Large intestine (tissue), 3 donors: ENCODE data around the gene TMEM120B. TPM values are rescaled to one million over a fixed set of nuclear protein-coding genes. Genes with fewer than 3 reads are reported as not detected.
"Not testable (repeated sequence)": the region's sequence is repeated elsewhere in the genome, so short reads cannot be mapped to it uniquely, and the experiment has no call there.

Experiments used
- DNase-seq, 2 donors: peaks; one replicate each; pipeline versions ENCODE4 v3.0.0 to v3.0.0-alpha.2; 2013
- H3K27ac ChIP-seq: one replicate; pipeline ENCODE4 v1.5.1; 2013; ENCODE audit warnings: low read length
- H3K27me3 ChIP-seq: 2 replicates; pipeline ENCODE4 v1.6.1; 2013; ENCODE audit warnings: low read length; ENCODE audit not compliant: control insufficient read depth, insufficient read depth
- H3K36me3 ChIP-seq: 2 replicates; pipeline ENCODE4 v1.6.1; 2013; ENCODE audit warnings: low read length; ENCODE audit not compliant: control insufficient read depth, insufficient read depth
- H3K4me1 ChIP-seq: one replicate; pipeline ENCODE4 v1.6.1; 2013; ENCODE audit warnings: low read length; ENCODE audit not compliant: control insufficient read depth, insufficient read depth
- H3K4me3 ChIP-seq: one replicate; pipeline ENCODE4 v1.5.1; 2013; ENCODE audit warnings: low read length
- H3K9me3 ChIP-seq: one replicate; pipeline ENCODE4 v1.6.1; 2013; ENCODE audit warnings: mild to moderate bottlenecking, low read depth, low read length, moderate library complexity; ENCODE audit not compliant: control insufficient read depth
- WGBS: methylation state at CpG from one replicate; pipeline ENCODE4 v1.1.5; 2013; ENCODE audit warnings: low lambda C conversion rate; ENCODE audit not compliant: insufficient coverage; 5-methylcytosine and 5-hydroxymethylcytosine counted together
- polyA plus RNA-seq: library from polyadenylated mRNA; unstranded; fragments of 120-200 nt; gene quantifications from one replicate; pipeline ENCODE4 v1.2.1, GENCODE V29; 2013

Gene TMEM120B
- polyA plus RNA-seq, 1 donor, result 14.9 TPM

GRCh38 chr12:121679661-121680197 lies 32.8 kb upstream of the TMEM120B start:
- not testable (repeated sequence) for H3K27me3 ChIP-seq, DNase-seq, H3K4me1 ChIP-seq, H3K36me3 ChIP-seq, H3K9me3 ChIP-seq, H3K27ac ChIP-seq, H3K4me3 ChIP-seq
- WGBS, result no CpG with 5 or more reads among the region's 13 CpGs

- DNase-seq, result no peak
- H3K27me3 ChIP-seq, result no peaks in the 10 kb centered on the region
- H3K4me3 ChIP-seq, result no peak overlapping the region
- H3K27ac ChIP-seq, result no peak overlapping the region
- WGBS, result no CpG with 5 or more reads among the region's 3 CpGs
- no peaks in the 10 kb centered on the region for H3K9me3 ChIP-seq
- H3K36me3 ChIP-seq, result no peaks in the 10 kb centered on the region
- H3K4me1 ChIP-seq, result peaks cover 3% of the 10 kb centered on the region
Measured at GRCh38 chr12:121688966-121689365, 23.6 kb upstream of the TMEM120B start.

GRCh38 chr12:121689430-121689829 lies 23.1 kb upstream of the TMEM120B start:
- Histone ChIP-seq H3K27me3 (no peaks in the 10 kb centered on the region), H3K27ac (no peak overlapping the region), H3K4me1 (peaks cover 3% of the 10 kb centered on the region), H3K9me3 (no peaks in the 10 kb centered on the region), H3K4me3 (no peak overlapping the region), H3K36me3 (no peaks in the 10 kb centered on the region)
- no peak for DNase-seq
- no CpG with 5 or more reads among the region's 2 CpGs for WGBS

GRCh38 chr12:121692744-121693143 lies 19.8 kb upstream of the TMEM120B start:
- not testable (repeated sequence) for H3K9me3 ChIP-seq, DNase-seq, H3K4me1 ChIP-seq, H3K4me3 ChIP-seq, H3K27ac ChIP-seq, H3K36me3 ChIP-seq, H3K27me3 ChIP-seq
- no CpG with 5 or more reads among the region's 3 CpGs for WGBS

- Histone ChIP-seq H3K27ac (no peak overlapping the region), H3K36me3 (no peaks in the 10 kb centered on the region), H3K4me3 (no peak overlapping the region), H3K4me1 (no peaks in the 10 kb centered on the region), H3K27me3 (no peaks in the 10 kb centered on the region), H3K9me3 (no peaks in the 10 kb centered on the region)
- no CpG with 5 or more reads among the region's 7 CpGs for WGBS
- DNase-seq, result no peak
Measured at GRCh38 chr12:121693155-121693687, 19.3 kb upstream of the TMEM120B start.

- H3K9me3 ChIP-seq, result no peaks in the 10 kb centered on the region
- no peaks in the 10 kb centered on the region for H3K27me3 ChIP-seq
- peak in 1 of 2 donors; percentile 31 for DNase-seq
- no peaks in the 10 kb centered on the region for H3K36me3 ChIP-seq
- peaks cover 10% of the 10 kb centered on the region for H3K4me1 ChIP-seq
- H3K4me3 ChIP-seq, result no peak overlapping the region
- H3K27ac ChIP-seq, result no peak overlapping the region
- WGBS, result no CpG with 5 or more reads among the region's 9 CpGs
Measured at GRCh38 chr12:121697093-121697698, 15.4 kb upstream of the TMEM120B start.

- peaks cover 14% of the 10 kb centered on the region for H3K4me1 ChIP-seq
- H3K27me3 ChIP-seq, DNase-seq, H3K4me3 ChIP-seq, H3K36me3 ChIP-seq, H3K9me3 ChIP-seq, H3K27ac ChIP-seq: not testable (repeated sequence)
- WGBS, result no CpG with 5 or more reads among the region's 6 CpGs
Measured at GRCh38 chr12:121697861-121698260, 14.7 kb upstream of the TMEM120B start.

- WGBS, result 86% methylated on average over 1 of the region's 3 CpGs
- no peaks in the 10 kb centered on the region for H3K36me3 ChIP-seq
- no peaks in the 10 kb centered on the region for H3K27me3 ChIP-seq
- H3K9me3 ChIP-seq, result peaks cover 9% of the 10 kb centered on the region
- H3K27ac ChIP-seq, result peak overlapping the region; percentile 76
- H3K4me3 ChIP-seq, result no peak overlapping the region
- peak; percentile 43 to 73 for DNase-seq
- H3K4me1 ChIP-seq, result peaks cover 14% of the 10 kb centered on the region
Measured at GRCh38 chr12:121701667-121702277, 10.8 kb upstream of the TMEM120B start.

- H3K9me3 ChIP-seq, result peaks cover 9% of the 10 kb centered on the region
- no peaks in the 10 kb centered on the region for H3K27me3 ChIP-seq
- H3K4me3 ChIP-seq, result no peak overlapping the region
- WGBS, result no CpG with 5 or more reads among the region's 6 CpGs
- peaks cover 14% of the 10 kb centered on the region for H3K4me1 ChIP-seq
- no peaks in the 10 kb centered on the region for H3K36me3 ChIP-seq
- DNase-seq, result no peak
- no peak overlapping the region for H3K27ac ChIP-seq
Measured at GRCh38 chr12:121702944-121703343, 9.6 kb upstream of the TMEM120B start.

GRCh38 chr12:121705514-121705913 lies 7.0 kb upstream of the TMEM120B start:
- Histone ChIP-seq H3K27me3 (no peaks in the 10 kb centered on the region), H3K36me3 (no peaks in the 10 kb centered on the region), H3K9me3 (peaks cover 19% of the 10 kb centered on the region), H3K27ac (no peak overlapping the region), H3K4me3 (no peak overlapping the region), H3K4me1 (peaks cover 32% of the 10 kb centered on the region)
- DNase-seq, result no peak
